ENCODE results near the gene PCDH19. TPM values are rescaled to one million over a fixed set of nuclear protein-coding genes. Genes with fewer than 3 reads are reported as not detected.

Gene PCDH19
- total RNA-seq, 1 donor from 2014 or later, result not detected

DNA sequence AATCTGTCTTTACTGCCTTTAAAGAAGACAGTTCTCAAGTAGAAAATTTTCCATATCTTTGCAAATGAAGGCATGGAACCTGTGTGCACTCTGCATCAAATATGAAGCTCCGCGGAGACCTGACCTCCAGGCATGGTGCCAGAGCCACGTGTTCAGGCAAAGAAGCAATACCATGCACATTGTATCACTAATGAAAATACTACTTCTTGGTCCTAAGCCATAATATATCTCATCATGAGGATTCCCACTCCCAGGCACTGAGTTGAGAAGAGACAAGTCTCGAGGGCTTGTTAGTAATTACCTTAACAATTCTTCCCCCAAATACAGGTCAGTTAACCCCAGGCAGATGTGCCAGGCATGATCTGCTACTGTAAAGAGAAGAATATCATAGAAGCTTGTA is 56.7 kb downstream of the PCDH19 start:
- Mint-ChIP-seq H3K27me3 (no peaks in the 10 kb centered on the region), H3K36me3 (ENCODE audit: low read depth) (no peaks in the 10 kb centered on the region), H3K4me1 (no peaks in the 10 kb centered on the region), H3K9me3 (no peaks in the 10 kb centered on the region), H3K27ac (no peak overlapping the region), H3K4me3 (no peak overlapping the region)
- POLR2A ChIA-PET, result no interaction called here
- ATAC-seq (ENCODE audit: low read depth) (no peak), DNase-seq (no peak)
- intact Hi-C loops (cut with micrococcal nuclease), result no loop called here
- CTCF ChIA-PET, result no interaction called here
- TF ChIP-seq, protein P1, sequence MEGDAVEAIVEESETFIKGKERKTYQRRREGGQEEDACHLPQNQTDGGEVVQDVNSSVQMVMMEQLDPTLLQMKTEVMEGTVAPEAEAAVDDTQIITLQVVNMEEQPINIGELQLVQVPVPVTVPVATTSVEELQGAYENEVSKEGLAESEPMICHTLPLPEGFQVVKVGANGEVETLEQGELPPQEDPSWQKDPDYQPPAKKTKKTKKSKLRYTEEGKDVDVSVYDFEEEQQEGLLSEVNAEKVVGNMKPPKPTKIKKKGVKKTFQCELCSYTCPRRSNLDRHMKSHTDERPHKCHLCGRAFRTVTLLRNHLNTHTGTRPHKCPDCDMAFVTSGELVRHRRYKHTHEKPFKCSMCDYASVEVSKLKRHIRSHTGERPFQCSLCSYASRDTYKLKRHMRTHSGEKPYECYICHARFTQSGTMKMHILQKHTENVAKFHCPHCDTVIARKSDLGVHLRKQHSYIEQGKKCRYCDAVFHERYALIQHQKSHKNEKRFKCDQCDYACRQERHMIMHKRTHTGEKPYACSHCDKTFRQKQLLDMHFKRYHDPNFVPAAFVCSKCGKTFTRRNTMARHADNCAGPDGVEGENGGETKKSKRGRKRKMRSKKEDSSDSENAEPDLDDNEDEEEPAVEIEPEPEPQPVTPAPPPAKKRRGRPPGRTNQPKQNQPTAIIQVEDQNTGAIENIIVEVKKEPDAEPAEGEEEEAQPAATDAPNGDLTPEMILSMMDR (IDR thresholded peaks at IDR 0.05), result no peak

GRCh38 chrX:100350704-100351489 is 59.2 kb downstream of the PCDH19 start:
- TF ChIP-seq, protein P1 (IDR thresholded peaks at IDR 0.05), result no peak
- no peak for DNase-seq
- Mint-ChIP-seq H3K4me3 (no peak overlapping the region), H3K36me3 (ENCODE audit: low read depth) (no peaks in the 10 kb centered on the region), H3K27me3 (no peaks in the 10 kb centered on the region), H3K27ac (no peak overlapping the region), H3K4me1 (no peaks in the 10 kb centered on the region), H3K9me3 (peaks cover 2% of the 10 kb centered on the region)
- ATAC-seq (ENCODE audit: low read depth), result no peak
- CTCF ChIA-PET, result no interaction called here
- intact Hi-C loops (cut with micrococcal nuclease), result no loop called here
- POLR2A ChIA-PET, result no interaction called here

- no peak for ATAC-seq (ENCODE audit: low read depth)
Observed at GRCh38 chrX:100349391-100349790, 60.7 kb downstream of the PCDH19 start.

GRCh38 chrX:100341142-100341510 is 68.9 kb downstream of the PCDH19 start:
- H3K9me3 Mint-ChIP-seq, result no peaks in the 10 kb centered on the region
- no peaks in the 10 kb centered on the region for H3K4me1 Mint-ChIP-seq
- no peak overlapping the region for H3K4me3 Mint-ChIP-seq
- no peak overlapping the region for H3K27ac Mint-ChIP-seq
- H3K36me3 Mint-ChIP-seq (ENCODE audit: low read depth), result no peaks in the 10 kb centered on the region
- intact Hi-C loops (cut with micrococcal nuclease), result no loop called here
- no peaks in the 10 kb centered on the region for H3K27me3 Mint-ChIP-seq
- ChIA-PET CTCF (no interaction called here), POLR2A (no interaction called here)
- DNase-seq (no peak), ATAC-seq (ENCODE audit: low read depth) (no peak)
- TF ChIP-seq, protein P1 (IDR thresholded peaks at IDR 0.05), result no peak

More at GRCh38 chrX:100349391-100349790, 60.7 kb downstream of the PCDH19 start:
- H3K9me3 Mint-ChIP-seq, result peaks cover 2% of the 10 kb centered on the region
- intact Hi-C loops (cut with micrococcal nuclease), result no loop called here
- H3K36me3 Mint-ChIP-seq (ENCODE audit: low read depth), result no peaks in the 10 kb centered on the region
- H3K4me1 Mint-ChIP-seq, result no peaks in the 10 kb centered on the region
- ChIA-PET CTCF (no interaction called here), POLR2A (no interaction called here)
- H3K27me3 Mint-ChIP-seq, result no peaks in the 10 kb centered on the region
- H3K4me3 Mint-ChIP-seq, result no peak overlapping the region
- TF ChIP-seq, protein P1 (IDR thresholded peaks at IDR 0.05), result no peak
- H3K27ac Mint-ChIP-seq, result no peak overlapping the region
- DNase-seq, result no peak

- POLR2A ChIA-PET, result no interaction called here
- intact Hi-C loops (cut with micrococcal nuclease), result no loop called here
- Mint-ChIP-seq H3K27me3 (no peaks in the 10 kb centered on the region), H3K9me3 (no peaks in the 10 kb centered on the region), H3K36me3 (ENCODE audit: low read depth) (no peaks in the 10 kb centered on the region), H3K4me1 (no peaks in the 10 kb centered on the region), H3K4me3 (no peak overlapping the region), H3K27ac (no peak overlapping the region)
- CTCF ChIA-PET, result no interaction called here
- ATAC-seq (ENCODE audit: low read depth) (no peak), DNase-seq (no peak)
- TF ChIP-seq, protein P1 (IDR thresholded peaks at IDR 0.05), result no peak
Observed at GRCh38 chrX:100340491-100341141, 69.5 kb downstream of the PCDH19 start.
